ENCODE measurements around the gene ELOVL4.

ELOVL4 gene

GRCh38 chr6:79895382-79896074 lies 51.8 kb downstream of the ELOVL4 start:
- no peak for TF ChIP-seq CTCF (IDR thresholded peaks at IDR 0.05; ENCODE audit: control insufficient read depth, insufficient read depth, low read depth, low read length, missing control alignments)
- no peak overlapping the region for H3K4me3 ChIP-seq (ENCODE audit: control insufficient read depth, low read depth, low read length)

GRCh38 chr6:79894939-79895338 lies 52.4 kb downstream of the ELOVL4 start:
- no peak for TF ChIP-seq CTCF (IDR thresholded peaks at IDR 0.05; ENCODE audit: control insufficient read depth, insufficient read depth, low read depth, low read length, missing control alignments)
- H3K4me3 ChIP-seq (ENCODE audit: control insufficient read depth, low read depth, low read length), result no peak overlapping the region
- DNase-seq (ENCODE audit: low read depth), result no peak

More at GRCh38 chr6:79895382-79896074, 51.8 kb downstream of the ELOVL4 start:
- DNase-seq (ENCODE audit: low read depth), result no peak

- no peak for DNase-seq (ENCODE audit: low read depth)
- H3K4me3 ChIP-seq (ENCODE audit: control insufficient read depth, low read depth, low read length), result no peak overlapping the region
- TF ChIP-seq CTCF (IDR thresholded peaks at IDR 0.05; ENCODE audit: control insufficient read depth, insufficient read depth, low read depth, low read length, missing control alignments), result no peak
Measured at GRCh38 chr6:79888587-79888986, 58.8 kb downstream of the ELOVL4 start.

- no peak for TF ChIP-seq CTCF (IDR thresholded peaks at IDR 0.05; ENCODE audit: control insufficient read depth, insufficient read depth, low read depth, low read length, missing control alignments)
- no peak for DNase-seq (ENCODE audit: low read depth)
- H3K4me3 ChIP-seq (ENCODE audit: control insufficient read depth, low read depth, low read length), result no peak overlapping the region
Measured at GRCh38 chr6:79878142-79878748, 69.1 kb downstream of the ELOVL4 start.

- no peak overlapping the region for H3K4me3 ChIP-seq (ENCODE audit: control insufficient read depth, low read depth, low read length)
- peak; percentile 3 for DNase-seq (ENCODE audit: low read depth)
- TF ChIP-seq CTCF (IDR thresholded peaks at IDR 0.05; ENCODE audit: control insufficient read depth, insufficient read depth, low read depth, low read length, missing control alignments), result no peak
Measured at GRCh38 chr6:79874531-79875134, 72.7 kb downstream of the ELOVL4 start.

GRCh38 chr6:79872986-79873385 lies 74.4 kb downstream of the ELOVL4 start:
- TF ChIP-seq CTCF (IDR thresholded peaks at IDR 0.05; ENCODE audit: control insufficient read depth, insufficient read depth, low read depth, low read length, missing control alignments), result no peak
- DNase-seq (ENCODE audit: low read depth), result peak; percentile 69
- no peak overlapping the region for H3K4me3 ChIP-seq (ENCODE audit: control insufficient read depth, low read depth, low read length)
